Limb (tissue), 2 donors: ENCODE measurements around the gene NIPSNAP3A.
A peak's percentile ranks its signal among the peaks of the same experiment; 100 is the strongest.

ENCODE experiments used
- DNase-seq, 2 donors: peaks; one replicate each; pipeline ENCODE4 v3.0.0-alpha.2; 2016; ENCODE audit errors: extremely low spot score in 2 of 2

The NIPSNAP3A gene

DNA sequence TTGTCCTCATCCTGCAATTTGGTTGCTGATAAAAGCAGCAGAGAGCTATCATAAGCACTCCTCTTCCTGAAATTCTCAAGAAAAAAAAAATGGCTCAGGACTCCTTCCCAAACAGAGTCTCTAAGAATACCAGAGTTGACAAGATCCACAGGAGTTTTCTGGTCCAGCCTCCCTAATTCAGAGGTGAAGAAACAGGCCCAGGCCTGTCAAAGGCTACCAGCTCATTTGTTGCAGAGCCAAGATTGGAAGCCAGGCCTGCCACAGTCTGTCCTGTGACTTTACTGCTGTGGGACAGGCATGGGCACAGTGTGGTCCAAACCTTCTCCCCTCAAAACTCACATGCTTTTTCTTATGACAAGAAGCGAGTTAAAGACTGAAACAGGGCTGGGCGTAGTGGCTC is 58.0 kb downstream of the NIPSNAP3A start:
- DNase-seq: no peak

DNA sequence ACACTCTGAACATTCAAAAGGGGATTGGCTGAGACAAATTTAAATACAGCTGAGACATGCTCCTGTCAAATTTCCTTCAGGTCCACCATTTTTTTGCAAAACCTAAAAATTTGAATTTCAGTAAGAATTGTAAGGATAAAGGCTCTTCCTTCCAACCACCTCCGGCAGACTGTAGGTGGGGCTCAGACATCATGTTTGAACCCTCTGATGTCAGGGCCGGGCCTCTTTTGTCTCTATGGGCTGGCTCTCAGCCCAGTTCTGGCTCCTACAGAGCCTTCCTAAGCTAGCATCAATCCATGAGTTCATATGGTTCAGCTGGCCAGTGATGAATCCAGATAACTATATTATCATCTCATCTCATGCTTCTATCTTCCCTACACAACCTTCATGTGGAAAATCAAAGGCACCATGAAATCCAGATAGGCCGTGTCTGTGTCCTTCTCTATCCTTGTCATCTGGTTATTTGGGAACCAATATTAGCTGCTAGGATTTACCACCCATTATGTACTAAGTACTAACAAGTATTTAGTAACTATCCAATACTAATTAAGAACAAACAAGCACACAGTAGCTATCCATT is 60.6 kb downstream of the NIPSNAP3A start:
- DNase-seq: peak; percentile 45 to 56
